WTC11 (cell line): ENCODE results near the gene FSD2. TPM values are rescaled to one million over a fixed set of nuclear protein-coding genes. Genes with fewer than 3 reads are reported as not detected.
A peak's percentile ranks its signal among the peaks of the same experiment; 100 is the strongest.

Source experiments
- ATAC-seq: fragments of 200-7000 bp; cut with Tn5 transposase; 2 replicates; pipeline ENCODE4 v1.10.0; 2021; ENCODE audit warnings: mild to moderate bottlenecking, moderate library complexity
- CTCF ChIA-PET: fragments of 300-600 bp; sonication (Branson Sonifier 250); formaldehyde crosslinking; loops from one replicate; lab custom pipeline; 2021; ENCODE audit warnings: antibody characterized with exemption; lab: Charles Lee
- POLR2A ChIA-PET: fragments of 350-600 bp; sonication (Branson Sonifier 250); formaldehyde crosslinking; loops from one replicate; lab custom pipeline; 2021; ENCODE audit warnings: antibody characterized with exemption; lab: Charles Lee
- DNase-seq: peaks from one replicate; pipeline ENCODE4 v3.0.0; 2021; ENCODE audit warnings: low spot score
- H3K27ac Mint-ChIP-seq: 2 replicates; pipeline ENCODE4 v1.8.0; 2021; ENCODE audit warnings: mixed read lengths
- H3K27me3 Mint-ChIP-seq: 2 replicates; pipeline ENCODE4 v1.8.0; 2021; ENCODE audit warnings: low read depth, mild to moderate bottlenecking, moderate library complexity, mixed read lengths
- H3K36me3 Mint-ChIP-seq: 2 replicates; pipeline ENCODE4 v1.8.0; 2021; ENCODE audit warnings: mixed read lengths
- H3K4me1 Mint-ChIP-seq: 2 replicates; pipeline ENCODE4 v1.8.0; 2022; ENCODE audit warnings: mixed read lengths
- H3K4me3 Mint-ChIP-seq: 2 replicates; pipeline ENCODE4 v1.8.0; 2021; ENCODE audit warnings: mild to moderate bottlenecking, moderate library complexity, mixed read lengths
- H3K9me3 Mint-ChIP-seq: 2 replicates; pipeline ENCODE4 v1.8.0; 2021; ENCODE audit warnings: mixed read lengths
- ELF4 ChIP-seq: sonication (generic); formaldehyde crosslinking; IDR thresholded peaks from 2 replicates; pipeline ENCODE4 v1.8.1; 2022; ENCODE audit warnings: low read depth, mild to moderate bottlenecking, moderate library complexity, missing genetic modification reagents
- EMX1 ChIP-seq: fragments of 250-450 bp; sonication (Bioruptor Pico); IDR thresholded peaks from 2 replicates; pipeline ENCODE4 v1.8.0; 2021; ENCODE audit warnings: mild to moderate bottlenecking
- FOXK1 ChIP-seq: sonication (generic); formaldehyde crosslinking; IDR thresholded peaks from 2 replicates; pipeline ENCODE4 v1.8.0; 2022; ENCODE audit warnings: mild to moderate bottlenecking, moderate library complexity, missing genetic modification reagents
- GTF2I ChIP-seq: fragments of 250-450 bp; sonication (Bioruptor Pico); conservative IDR thresholded peaks from 2 replicates; pipeline ENCODE4 v1.4.0; 2021; ENCODE audit warnings: mild to moderate bottlenecking
- JUN ChIP-seq: sonication (generic); formaldehyde crosslinking; IDR thresholded peaks from 2 replicates; pipeline ENCODE4 v1.8.0; 2023; ENCODE audit warnings: mild to moderate bottlenecking, missing genetic modification reagents
- OVOL2 ChIP-seq: fragments of 250-450 bp; sonication (Bioruptor Pico); IDR thresholded peaks from 2 replicates; pipeline ENCODE4 v1.9.0; 2021; ENCODE audit warnings: mild to moderate bottlenecking, borderline replicate concordance
- PRRX2 ChIP-seq: fragments of 250-450 bp; sonication (Bioruptor Pico); IDR thresholded peaks from 2 replicates; pipeline ENCODE4 v1.8.0; 2021; ENCODE audit warnings: mild to moderate bottlenecking
- RORB ChIP-seq: fragments of 250-450 bp; sonication (Bioruptor Pico); IDR thresholded peaks from 2 replicates; pipeline ENCODE4 v1.9.0; 2021; ENCODE audit warnings: mild to moderate bottlenecking
- SMAD4 ChIP-seq: sonication (generic); formaldehyde crosslinking; IDR thresholded peaks from 2 replicates; pipeline ENCODE4 v1.8.0; 2022; ENCODE audit warnings: mild to moderate bottlenecking, missing genetic modification reagents
- SP1 ChIP-seq: sonication (generic); formaldehyde crosslinking; conservative IDR thresholded peaks from 2 replicates; pipeline ENCODE4 v1.8.1; 2022; ENCODE audit warnings: missing genetic modification reagents
- ZNF219 ChIP-seq: sonication (generic); formaldehyde crosslinking; IDR thresholded peaks from 2 replicates; pipeline ENCODE4 v1.8.0; 2023; ENCODE audit warnings: missing genetic modification reagents, mild to moderate bottlenecking, borderline replicate concordance
- ZNF232 ChIP-seq: sonication (generic); formaldehyde crosslinking; IDR thresholded peaks from 2 replicates; pipeline ENCODE4 v1.8.0; 2022; ENCODE audit warnings: mild to moderate bottlenecking, missing genetic modification reagents
- ZNF416 ChIP-seq: fragments of 250-450 bp; sonication (Bioruptor Pico); IDR thresholded peaks from 2 replicates; pipeline ENCODE4 v1.9.0; 2021; ENCODE audit warnings: mild to moderate bottlenecking, inconsistent platforms
- total RNA-seq: library from RNA; stranded (reverse); gene quantifications from 3 replicates; pipeline ENCODE4 v1.2.3, GENCODE V29; 2021
- TF ChIP-seq, protein P1 (sequence below): sonication (generic); formaldehyde crosslinking; IDR thresholded peaks from 2 replicates; pipeline ENCODE4 v1.8.1; 2023; ENCODE audit warnings: mild to moderate bottlenecking, missing genetic modification reagents, moderate library complexity
- TF ChIP-seq, protein P2 (sequence below): sonication (generic); formaldehyde crosslinking; IDR thresholded peaks from 2 replicates; pipeline ENCODE4 v1.8.0; 2022; ENCODE audit warnings: mild to moderate bottlenecking, missing genetic modification reagents
- TF ChIP-seq, protein P3 (sequence below): sonication (generic); formaldehyde crosslinking; IDR thresholded peaks from 2 replicates; pipeline ENCODE4 v1.8.0; 2022; ENCODE audit warnings: mild to moderate bottlenecking, missing genetic modification reagents
- TF ChIP-seq, protein P4 (sequence below): sonication (generic); formaldehyde crosslinking; IDR thresholded peaks from 2 replicates; pipeline ENCODE4 v1.8.1; 2023; ENCODE audit warnings: mild to moderate bottlenecking, missing genetic modification reagents, moderate library complexity
- TF ChIP-seq, protein P5 (sequence below): sonication (generic); formaldehyde crosslinking; IDR thresholded peaks from 2 replicates; pipeline ENCODE4 v1.8.0; 2023; ENCODE audit warnings: mild to moderate bottlenecking, missing genetic modification reagents
- TF ChIP-seq, protein P6 (sequence below): sonication (generic); formaldehyde crosslinking; IDR thresholded peaks from 2 replicates; pipeline ENCODE4 v1.8.1; 2023; ENCODE audit warnings: mild to moderate bottlenecking, missing genetic modification reagents
- TF ChIP-seq, protein P7 (sequence below): sonication (generic); formaldehyde crosslinking; IDR thresholded peaks from 2 replicates; pipeline ENCODE4 v1.8.1; 2022; ENCODE audit warnings: mild to moderate bottlenecking, moderate library complexity, missing genetic modification reagents
- TF ChIP-seq, protein P8 (sequence below): sonication (generic); formaldehyde crosslinking; IDR thresholded peaks from 2 replicates; pipeline ENCODE4 v1.8.1; 2023; ENCODE audit warnings: mild to moderate bottlenecking, moderate library complexity, missing genetic modification reagents

The FSD2 gene
- total RNA-seq, 1 experiment from 2014 or later: not detected

DNA sequence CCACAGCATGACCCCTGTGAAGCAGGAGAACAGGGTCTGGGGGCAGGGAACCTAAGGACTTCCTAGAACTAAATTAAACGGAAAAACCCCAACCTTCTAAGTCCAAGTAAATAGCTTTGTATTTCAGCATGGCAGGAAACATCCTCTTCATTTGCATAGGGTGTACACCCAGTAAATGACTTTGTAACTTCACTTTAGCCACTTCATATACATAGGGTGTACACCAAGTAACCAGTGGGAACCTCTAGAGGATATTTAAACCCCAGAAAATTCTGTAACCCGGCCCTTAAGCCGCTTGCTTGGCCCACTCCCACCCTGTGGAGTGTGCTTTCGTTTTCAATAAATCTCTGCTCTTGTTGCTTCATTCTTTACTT lies 41.8 kb downstream of the FSD2 start:
- Mint-ChIP-seq H3K36me3 (no peaks in the 10 kb centered on the region), H3K4me1 (peaks cover 13% of the 10 kb centered on the region), H3K27me3 (no peaks in the 10 kb centered on the region), H3K9me3 (peaks cover 5% of the 10 kb centered on the region; the same call in 1 of the 2 replicates), H3K27ac (peak overlapping the region; percentile 51), H3K4me3 (no peak overlapping the region)
- DNase-seq (no peak), ATAC-seq (no peak)
- TF ChIP-seq ZNF232 (CRISPR knock-in tag) (no peak), ZNF416 (CRISPR knock-in tag) (no peak), GTF2I (CRISPR knock-in tag) (no peak), SP1 (CRISPR knock-in tag) (no peak), SMAD4 (CRISPR knock-in tag) (no peak), JUN (CRISPR knock-in tag) (no peak), RORB (CRISPR knock-in tag) (no peak), FOXK1 (CRISPR knock-in tag) (no peak), PRRX2 (CRISPR knock-in tag) (no peak), ELF4 (CRISPR knock-in tag) (no peak), OVOL2 (CRISPR knock-in tag) (no peak)
- TF ChIP-seq, protein P1, sequence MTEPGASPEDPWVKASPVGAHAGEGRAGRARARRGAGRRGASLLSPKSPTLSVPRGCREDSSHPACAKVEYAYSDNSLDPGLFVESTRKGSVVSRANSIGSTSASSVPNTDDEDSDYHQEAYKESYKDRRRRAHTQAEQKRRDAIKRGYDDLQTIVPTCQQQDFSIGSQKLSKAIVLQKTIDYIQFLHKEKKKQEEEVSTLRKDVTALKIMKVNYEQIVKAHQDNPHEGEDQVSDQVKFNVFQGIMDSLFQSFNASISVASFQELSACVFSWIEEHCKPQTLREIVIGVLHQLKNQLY: no peak
- TF ChIP-seq, protein P2, sequence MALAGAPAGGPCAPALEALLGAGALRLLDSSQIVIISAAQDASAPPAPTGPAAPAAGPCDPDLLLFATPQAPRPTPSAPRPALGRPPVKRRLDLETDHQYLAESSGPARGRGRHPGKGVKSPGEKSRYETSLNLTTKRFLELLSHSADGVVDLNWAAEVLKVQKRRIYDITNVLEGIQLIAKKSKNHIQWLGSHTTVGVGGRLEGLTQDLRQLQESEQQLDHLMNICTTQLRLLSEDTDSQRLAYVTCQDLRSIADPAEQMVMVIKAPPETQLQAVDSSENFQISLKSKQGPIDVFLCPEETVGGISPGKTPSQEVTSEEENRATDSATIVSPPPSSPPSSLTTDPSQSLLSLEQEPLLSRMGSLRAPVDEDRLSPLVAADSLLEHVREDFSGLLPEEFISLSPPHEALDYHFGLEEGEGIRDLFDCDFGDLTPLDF: no peak
- ChIA-PET POLR2A (no interaction called here), CTCF (interaction anchor here (1.4 kb wide), 1 partner anchor 247 kb away, joined by 3 read pairs; no protein-coding TSS in a partner anchor)

DNA sequence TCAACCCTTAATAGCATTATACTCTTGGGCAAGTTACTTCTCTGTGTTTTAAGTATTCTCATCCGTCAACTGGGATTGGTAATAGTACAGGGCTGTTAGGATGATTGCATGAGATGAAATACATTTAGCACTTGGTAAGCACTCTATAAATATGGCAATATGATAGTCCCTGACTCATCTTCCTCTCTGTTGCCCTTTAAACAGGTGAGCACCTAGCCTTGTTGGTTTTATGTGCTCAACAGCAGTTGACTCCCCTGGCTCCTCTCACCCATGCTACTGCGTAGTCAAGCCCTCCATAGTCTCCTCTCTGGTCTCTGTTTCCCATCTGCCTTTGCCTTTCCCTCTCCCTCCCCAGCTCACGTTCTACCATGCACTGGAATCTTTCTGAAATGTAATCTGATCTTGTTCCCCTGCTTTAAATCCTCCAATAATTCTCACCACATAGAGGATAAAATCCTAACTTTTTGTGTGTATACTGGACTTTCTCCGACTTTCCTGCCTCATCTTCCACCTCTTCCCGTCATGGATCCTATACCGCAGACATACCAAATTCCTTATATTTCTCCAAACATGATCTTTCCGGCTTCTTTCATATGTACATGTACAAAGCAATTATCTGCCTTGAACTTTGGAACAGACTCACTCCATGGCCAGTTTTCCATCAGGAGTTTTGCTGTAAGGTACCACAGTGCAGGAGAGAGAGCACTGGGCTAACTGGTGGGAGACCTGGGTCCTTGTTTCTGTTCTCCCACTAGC lies 42.3 kb downstream of the FSD2 start:
- ATAC-seq: no peak
- Mint-ChIP-seq H3K36me3 (no peaks in the 10 kb centered on the region), H3K27me3 (no peaks in the 10 kb centered on the region), H3K9me3 (peaks cover 5% of the 10 kb centered on the region; the same call in 1 of the 2 replicates), H3K4me3 (no peak overlapping the region), H3K4me1 (peaks cover 13% of the 10 kb centered on the region), H3K27ac (peak overlapping the region; percentile 51)
- no peak for DNase-seq
- no peak for TF ChIP-seq GTF2I (CRISPR knock-in tag)
- no peak for TF ChIP-seq ZNF219 (CRISPR knock-in tag)
- TF ChIP-seq, protein P3, sequence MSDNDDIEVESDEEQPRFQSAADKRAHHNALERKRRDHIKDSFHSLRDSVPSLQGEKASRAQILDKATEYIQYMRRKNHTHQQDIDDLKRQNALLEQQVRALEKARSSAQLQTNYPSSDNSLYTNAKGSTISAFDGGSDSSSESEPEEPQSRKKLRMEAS: no peak
- TF ChIP-seq, protein P4, sequence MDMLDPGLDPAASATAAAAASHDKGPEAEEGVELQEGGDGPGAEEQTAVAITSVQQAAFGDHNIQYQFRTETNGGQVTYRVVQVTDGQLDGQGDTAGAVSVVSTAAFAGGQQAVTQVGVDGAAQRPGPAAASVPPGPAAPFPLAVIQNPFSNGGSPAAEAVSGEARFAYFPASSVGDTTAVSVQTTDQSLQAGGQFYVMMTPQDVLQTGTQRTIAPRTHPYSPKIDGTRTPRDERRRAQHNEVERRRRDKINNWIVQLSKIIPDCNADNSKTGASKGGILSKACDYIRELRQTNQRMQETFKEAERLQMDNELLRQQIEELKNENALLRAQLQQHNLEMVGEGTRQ: no peak
- TF ChIP-seq, protein P5, sequence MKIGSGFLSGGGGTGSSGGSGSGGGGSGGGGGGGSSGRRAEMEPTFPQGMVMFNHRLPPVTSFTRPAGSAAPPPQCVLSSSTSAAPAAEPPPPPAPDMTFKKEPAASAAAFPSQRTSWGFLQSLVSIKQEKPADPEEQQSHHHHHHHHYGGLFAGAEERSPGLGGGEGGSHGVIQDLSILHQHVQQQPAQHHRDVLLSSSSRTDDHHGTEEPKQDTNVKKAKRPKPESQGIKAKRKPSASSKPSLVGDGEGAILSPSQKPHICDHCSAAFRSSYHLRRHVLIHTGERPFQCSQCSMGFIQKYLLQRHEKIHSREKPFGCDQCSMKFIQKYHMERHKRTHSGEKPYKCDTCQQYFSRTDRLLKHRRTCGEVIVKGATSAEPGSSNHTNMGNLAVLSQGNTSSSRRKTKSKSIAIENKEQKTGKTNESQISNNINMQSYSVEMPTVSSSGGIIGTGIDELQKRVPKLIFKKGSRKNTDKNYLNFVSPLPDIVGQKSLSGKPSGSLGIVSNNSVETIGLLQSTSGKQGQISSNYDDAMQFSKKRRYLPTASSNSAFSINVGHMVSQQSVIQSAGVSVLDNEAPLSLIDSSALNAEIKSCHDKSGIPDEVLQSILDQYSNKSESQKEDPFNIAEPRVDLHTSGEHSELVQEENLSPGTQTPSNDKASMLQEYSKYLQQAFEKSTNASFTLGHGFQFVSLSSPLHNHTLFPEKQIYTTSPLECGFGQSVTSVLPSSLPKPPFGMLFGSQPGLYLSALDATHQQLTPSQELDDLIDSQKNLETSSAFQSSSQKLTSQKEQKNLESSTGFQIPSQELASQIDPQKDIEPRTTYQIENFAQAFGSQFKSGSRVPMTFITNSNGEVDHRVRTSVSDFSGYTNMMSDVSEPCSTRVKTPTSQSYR: no peak
- TF ChIP-seq, protein P6, sequence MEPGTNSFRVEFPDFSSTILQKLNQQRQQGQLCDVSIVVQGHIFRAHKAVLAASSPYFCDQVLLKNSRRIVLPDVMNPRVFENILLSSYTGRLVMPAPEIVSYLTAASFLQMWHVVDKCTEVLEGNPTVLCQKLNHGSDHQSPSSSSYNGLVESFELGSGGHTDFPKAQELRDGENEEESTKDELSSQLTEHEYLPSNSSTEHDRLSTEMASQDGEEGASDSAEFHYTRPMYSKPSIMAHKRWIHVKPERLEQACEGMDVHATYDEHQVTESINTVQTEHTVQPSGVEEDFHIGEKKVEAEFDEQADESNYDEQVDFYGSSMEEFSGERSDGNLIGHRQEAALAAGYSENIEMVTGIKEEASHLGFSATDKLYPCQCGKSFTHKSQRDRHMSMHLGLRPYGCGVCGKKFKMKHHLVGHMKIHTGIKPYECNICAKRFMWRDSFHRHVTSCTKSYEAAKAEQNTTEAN: no peak
- TF ChIP-seq SMAD4 (CRISPR knock-in tag): no peak
- TF ChIP-seq, protein P7, sequence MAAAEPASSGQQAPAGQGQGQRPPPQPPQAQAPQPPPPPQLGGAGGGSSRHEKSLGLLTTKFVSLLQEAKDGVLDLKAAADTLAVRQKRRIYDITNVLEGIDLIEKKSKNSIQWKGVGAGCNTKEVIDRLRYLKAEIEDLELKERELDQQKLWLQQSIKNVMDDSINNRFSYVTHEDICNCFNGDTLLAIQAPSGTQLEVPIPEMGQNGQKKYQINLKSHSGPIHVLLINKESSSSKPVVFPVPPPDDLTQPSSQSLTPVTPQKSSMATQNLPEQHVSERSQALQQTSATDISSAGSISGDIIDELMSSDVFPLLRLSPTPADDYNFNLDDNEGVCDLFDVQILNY: no peak
- no peak for TF ChIP-seq EMX1 (CRISPR knock-in tag)
- TF ChIP-seq, protein P2: no peak
- TF ChIP-seq, protein P8, sequence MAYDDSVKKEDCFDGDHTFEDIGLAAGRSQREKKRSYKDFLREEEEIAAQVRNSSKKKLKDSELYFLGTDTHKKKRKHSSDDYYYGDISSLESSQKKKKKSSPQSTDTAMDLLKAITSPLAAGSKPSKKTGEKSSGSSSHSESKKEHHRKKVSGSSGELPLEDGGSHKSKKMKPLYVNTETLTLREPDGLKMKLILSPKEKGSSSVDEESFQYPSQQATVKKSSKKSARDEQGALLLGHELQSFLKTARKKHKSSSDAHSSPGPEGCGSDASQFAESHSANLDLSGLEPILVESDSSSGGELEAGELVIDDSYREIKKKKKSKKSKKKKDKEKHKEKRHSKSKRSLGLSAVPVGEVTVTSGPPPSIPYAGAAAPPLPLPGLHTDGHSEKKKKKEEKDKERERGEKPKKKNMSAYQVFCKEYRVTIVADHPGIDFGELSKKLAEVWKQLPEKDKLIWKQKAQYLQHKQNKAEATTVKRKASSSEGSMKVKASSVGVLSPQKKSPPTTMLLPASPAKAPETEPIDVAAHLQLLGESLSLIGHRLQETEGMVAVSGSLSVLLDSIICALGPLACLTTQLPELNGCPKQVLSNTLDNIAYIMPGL (CRISPR knock-in tag): no peak
- ChIA-PET POLR2A (no interaction called here), CTCF (interaction anchor here (1.2 kb wide), 1 partner anchor 232 kb away, joined by 4 read pairs; no protein-coding TSS in a partner anchor)
